LNCAP (cell line): Measurements from ENCODE around the gene PCDHGA5.

Experiments
- CTCF ChIP-seq: fragments of 450-650 bp; IDR thresholded peaks from 2 replicates; pipeline ENCODE4 v1.5.1; 2017; ENCODE audit warnings: mild to moderate bottlenecking

Gene PCDHGA5

GRCh38 chr5:141363952-141364660 lies at the start of gene PCDHGA5:
Gene PCDHGA5 (plus strand): TSS chr5:141364162. CDS start chr5:141364331, 169 bp downstream.
- TF ChIP-seq CTCF, result peak; percentile 33; the same call in 1 of the 2 replicates

GRCh38 chr5:141319202-141319601 lies 44.8 kb upstream of the PCDHGA5 start:
- TF ChIP-seq CTCF, result no peak

GRCh38 chr5:141319699-141320098 lies 44.3 kb upstream of the PCDHGA5 start:
- no peak for TF ChIP-seq CTCF

GRCh38 chr5:141320225-141321169 lies 43.5 kb upstream of the PCDHGA5 start, which contains the start of gene TAF7:
Gene TAF7 (minus strand): TSS chr5:141320784. CDS start chr5:141320044, 740 bp downstream.
- TF ChIP-seq CTCF, result peak; percentile 95

GRCh38 chr5:141322261-141322660 lies 41.7 kb upstream of the PCDHGA5 start:
- TF ChIP-seq CTCF, result no peak

GRCh38 chr5:141326088-141326854 lies 37.7 kb upstream of the PCDHGA5 start:
- peak; percentile 71 for TF ChIP-seq CTCF

GRCh38 chr5:141328231-141328630 lies 35.7 kb upstream of the PCDHGA5 start:
- no peak for TF ChIP-seq CTCF
